Globus pallidus (tissue), 1 donor: ENCODE measurements around the gene COX5B.
"Not testable (repeated sequence)": the region's sequence is repeated elsewhere in the genome, so short reads cannot be mapped to it uniquely, and the experiment has no call there.

ENCODE experiments used
- DNase-seq: peaks from one replicate; pipeline ENCODE4 v3.0.0-alpha.2; 2015; ENCODE audit warnings: low spot score

Gene COX5B

DNA sequence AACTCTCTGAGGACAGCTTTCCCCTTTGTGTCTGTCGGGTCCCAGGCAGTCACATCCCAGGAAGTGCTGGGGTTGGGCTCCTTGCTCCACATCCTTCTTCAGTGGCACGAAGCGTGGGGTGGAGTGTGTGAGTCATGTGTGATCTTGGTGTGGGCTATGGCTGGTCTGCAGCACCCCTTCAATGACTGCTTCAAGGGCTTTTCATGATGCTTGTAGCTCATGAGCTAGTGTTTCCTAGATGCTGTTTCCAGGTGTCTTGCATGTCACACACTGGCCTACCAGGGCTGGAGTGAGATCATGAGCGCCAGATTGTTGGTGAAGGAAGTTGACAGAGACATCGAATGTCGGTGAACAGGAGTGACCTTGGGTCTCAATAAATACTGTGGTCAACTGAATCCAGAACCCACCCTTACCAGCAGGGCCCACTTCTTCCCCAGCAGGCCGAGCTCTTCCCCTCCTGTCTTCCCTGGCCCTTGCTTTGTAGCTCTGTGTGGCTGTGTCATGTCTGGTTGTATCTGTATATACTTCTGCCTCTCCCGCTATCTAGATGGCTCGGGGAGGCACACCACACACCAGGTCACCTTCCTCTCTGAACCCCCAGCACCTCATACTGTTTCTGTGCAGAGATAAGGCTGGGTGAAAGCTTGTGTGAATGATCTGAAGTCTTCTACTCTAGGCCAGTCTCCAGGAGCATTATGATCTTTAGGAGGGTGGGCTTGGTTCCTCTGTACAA lies 27.5 kb downstream of the COX5B start:
- no peak for DNase-seq

DNA sequence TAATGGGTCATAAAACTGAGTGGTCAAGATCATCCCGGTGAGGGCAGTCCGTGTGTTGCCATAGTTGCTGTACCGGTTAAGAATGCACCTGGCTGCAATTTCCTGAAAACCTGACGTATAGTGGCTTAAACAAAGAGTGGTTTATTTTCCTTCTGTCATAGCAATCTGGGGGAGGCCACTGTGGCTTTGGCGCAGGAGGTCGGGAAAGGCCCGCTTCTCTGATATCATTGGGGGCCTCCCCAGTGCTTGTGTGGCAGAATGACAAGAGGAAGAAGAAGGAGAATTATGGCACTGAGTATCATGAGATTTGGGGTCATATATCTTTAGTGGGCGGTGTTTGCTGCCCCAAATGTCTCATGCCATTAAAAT lies 28.0 kb downstream of the COX5B start:
- no peak for DNase-seq

DNA sequence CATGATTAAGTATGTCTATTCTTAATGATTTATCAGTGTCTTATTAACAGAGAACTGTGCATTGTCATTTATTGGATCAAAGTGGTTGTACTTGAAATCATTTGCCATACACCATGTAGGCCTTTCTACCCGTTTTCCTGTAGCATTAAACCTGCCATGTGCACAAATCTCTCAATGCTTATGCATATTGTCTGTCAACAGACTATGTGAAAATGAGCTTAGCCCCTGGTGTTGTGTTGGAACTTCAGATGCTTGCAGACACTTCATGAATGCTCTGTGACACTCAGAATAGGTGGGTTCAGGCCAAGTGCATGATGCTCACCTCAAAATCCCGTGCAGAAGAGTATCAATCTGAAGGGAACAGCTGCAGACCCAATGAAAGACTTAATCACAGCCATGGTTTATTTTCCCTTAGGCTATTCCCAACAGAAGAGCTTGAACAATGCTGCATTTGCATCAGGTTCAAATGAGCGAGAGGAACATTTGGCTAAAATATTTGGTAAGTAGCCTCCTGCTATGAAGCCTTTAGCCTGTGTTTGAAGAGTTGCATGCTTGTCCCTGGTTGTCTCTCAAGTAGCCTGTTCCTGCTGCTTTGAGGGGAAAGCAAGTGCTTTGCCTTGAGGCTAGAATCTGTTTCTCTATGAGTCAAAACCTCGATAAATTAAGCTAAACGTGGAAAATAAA lies 29.7 kb downstream of the COX5B start:
- no peak for DNase-seq

GRCh38 chr2:97676620-97677019 lies 30.8 kb downstream of the COX5B start:
- no peak for DNase-seq

DNA sequence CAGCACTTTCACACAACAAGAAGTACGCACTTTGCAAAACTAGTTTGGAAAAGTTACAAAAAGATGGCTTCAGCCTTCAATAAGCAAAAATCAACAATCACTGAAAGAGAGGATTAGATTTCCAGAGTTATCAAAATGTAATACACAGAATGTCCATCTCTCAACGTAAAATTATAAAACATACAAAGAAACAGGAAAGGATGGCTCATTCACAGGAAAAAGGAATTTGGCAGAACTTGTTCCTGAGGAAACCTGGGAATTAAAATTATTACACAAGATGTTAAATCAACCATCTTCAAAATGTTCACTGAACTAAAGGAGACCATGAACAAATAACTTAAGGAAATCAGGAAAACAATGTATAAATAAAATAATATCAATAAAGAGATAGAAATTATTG lies 31.6 kb downstream of the COX5B start:
- no peak for DNase-seq

DNA sequence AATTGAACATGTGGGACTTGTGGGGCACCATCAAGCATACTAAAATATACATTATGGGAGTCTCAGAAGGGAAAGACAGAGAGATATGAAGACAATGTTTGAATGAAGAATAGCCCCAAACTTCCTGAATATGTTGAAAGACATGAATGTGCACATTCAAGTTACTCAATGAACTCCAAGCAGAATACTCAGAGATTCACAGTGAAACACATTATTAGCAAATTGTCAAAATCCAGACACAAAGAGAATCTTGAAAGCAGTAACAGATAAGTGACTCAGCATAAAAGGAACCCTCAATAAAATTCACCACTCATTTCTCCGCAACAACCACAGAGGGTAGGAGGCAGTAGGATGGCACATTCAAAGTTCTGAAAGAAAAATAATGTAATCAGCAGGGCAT lies 32.4 kb downstream of the COX5B start:
- DNase-seq = no peak

DNA sequence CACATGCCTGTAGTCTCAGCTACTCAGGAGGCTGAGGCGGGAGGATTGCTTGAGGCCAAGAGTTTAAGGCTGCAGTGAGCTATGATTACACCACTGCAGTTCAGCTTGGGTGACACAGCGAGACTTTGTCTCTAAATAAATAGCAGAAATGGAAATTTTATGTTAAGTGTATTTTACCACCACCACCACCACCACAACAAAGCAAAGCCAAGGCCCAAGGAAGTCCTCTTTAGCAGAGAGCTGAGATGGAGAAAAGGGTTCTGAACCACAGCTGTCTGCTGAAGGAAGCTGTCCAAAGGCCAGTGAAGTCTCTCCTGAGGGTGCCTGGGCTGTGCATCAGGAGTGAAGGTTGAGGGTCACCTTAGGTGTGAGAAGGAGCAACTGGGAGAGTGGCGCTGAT lies 41.4 kb downstream of the COX5B start:
- DNase-seq = not testable (repeated sequence)

DNA sequence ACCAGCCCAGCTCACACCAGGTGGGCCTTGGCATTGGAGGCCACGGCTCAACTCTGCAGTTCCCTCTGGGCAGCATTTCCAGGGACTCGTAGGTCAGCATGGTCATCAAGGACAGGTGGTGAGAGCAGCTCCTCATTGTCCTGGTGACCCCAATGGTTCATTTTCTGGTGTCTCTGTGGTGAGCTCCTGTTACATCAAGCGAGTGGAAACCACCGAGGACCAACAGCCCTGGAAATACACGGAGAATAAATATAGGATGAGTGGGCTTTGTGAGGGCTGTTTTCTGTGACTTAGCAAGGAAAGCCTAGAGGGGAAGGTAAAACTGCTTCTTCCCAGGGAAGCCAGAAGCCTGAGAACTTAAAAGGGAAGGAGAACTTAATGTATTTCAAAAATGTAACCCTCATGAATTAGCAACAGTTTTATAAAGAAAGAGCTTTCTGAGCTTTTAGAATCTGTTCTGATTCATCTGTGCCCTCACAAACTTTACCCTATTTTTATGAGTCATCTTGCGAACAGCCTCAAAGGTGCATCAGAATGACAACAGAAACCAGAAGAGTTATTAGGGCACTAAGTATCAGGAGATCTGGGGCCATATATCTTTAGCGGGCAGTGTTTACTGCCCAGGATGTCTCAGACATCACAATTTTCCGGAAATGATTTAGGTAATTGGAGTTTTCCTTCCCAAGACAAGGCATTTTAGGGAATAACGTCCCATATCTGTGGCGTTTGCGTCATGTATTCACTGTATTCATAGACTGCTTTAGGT lies 42.4 kb downstream of the COX5B start:
- DNase-seq = no peak

DNA sequence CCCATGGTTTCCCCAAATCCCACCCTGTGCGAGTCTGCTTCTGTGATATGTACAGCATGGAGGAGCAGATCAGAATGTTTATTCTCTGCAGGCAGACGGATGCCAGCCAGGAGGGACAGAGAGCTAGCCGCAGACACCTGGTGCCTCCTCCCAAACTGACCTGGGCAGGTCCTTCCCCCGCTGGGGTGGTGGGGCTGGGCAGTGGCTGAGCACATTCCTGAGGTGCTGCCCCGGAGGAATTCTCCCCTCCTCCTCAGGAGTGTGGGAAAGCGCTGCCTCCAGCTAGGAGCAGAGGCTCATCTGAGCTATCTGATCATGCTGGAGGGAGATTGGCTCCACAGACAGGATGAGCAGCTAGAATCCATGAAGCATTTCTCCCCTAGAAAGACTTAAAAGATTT lies 45.3 kb downstream of the COX5B start:
- no peak for DNase-seq

DNA sequence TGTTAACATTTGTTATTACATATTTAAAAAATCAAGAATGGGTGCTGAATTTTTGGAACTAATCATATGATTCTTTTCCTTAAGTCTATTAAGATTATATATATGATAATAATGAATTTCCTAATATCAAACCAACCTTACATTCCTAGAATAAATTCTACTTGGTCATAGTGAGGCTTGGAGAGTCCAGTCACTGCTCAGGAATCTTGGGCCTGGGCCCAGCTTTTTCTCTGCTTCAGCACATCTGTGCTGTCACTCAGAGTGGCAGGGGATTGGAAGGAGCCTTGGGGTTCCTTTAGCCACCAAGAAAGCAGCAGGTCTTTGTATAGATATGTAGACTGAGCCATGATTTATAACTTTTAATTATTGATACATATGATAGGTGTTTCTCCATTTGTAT lies 47.6 kb downstream of the COX5B start:
- DNase-seq = no peak

DNA sequence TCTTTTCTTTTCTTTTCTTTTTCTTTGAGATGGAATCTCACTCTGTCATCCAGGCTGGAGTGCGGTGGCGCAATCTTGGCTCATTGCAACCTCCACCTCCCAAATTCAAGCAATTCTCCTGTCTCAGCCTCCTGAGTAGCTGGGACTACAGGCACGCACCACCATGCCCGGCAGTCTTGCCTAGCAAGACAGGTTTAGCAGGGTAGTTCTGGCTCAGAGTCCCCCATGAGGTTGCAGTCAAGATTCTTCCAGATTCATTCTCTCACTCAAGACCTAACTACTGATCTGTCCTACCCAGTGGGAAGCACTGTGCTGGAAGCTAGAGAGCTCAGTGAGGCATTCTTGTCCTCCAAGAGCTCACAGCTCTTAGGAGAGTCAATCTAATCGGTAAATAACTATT lies 49.9 kb downstream of the COX5B start:
- no peak for DNase-seq

GRCh38 chr2:97697252-97698235 lies 51.7 kb downstream of the COX5B start:
- peak; percentile 86 for DNase-seq
